HepG2 (cell line): ENCODE data around the gene GFRA4. TPM values are rescaled to one million over a fixed set of nuclear protein-coding genes. Genes with fewer than 3 reads are reported as not detected.

Experiments used
- ARHGAP35 ChIP-seq: sonication (generic); formaldehyde crosslinking; IDR thresholded peaks from 2 replicates; pipeline ENCODE4 v1.9.0; 2022; ENCODE audit warnings: mild to moderate bottlenecking, inconsistent platforms, moderate library complexity, missing genetic modification reagents, borderline replicate concordance
- DMAP1 ChIP-seq: IDR thresholded peaks from 2 replicates; pipeline ENCODE4 v1.6.1; 2016
- FOSL2 ChIP-seq: sonication (generic); formaldehyde crosslinking; IDR thresholded peaks from 2 replicates; pipeline ENCODE4 v1.4.0; 2020; ENCODE audit warnings: missing genetic modification reagents
- HOXD1 ChIP-seq: sonication (generic); formaldehyde crosslinking; IDR thresholded peaks from 2 replicates; pipeline ENCODE4 v1.5.0; 2020; ENCODE audit warnings: missing genetic modification reagents
- MIER3 ChIP-seq: IDR thresholded peaks from 2 replicates; pipeline ENCODE4 v1.6.1; 2016; ENCODE audit warnings: missing compliant biosample characterization, borderline replicate concordance
- NBN ChIP-seq: fragments of 450-650 bp; conservative IDR thresholded peaks from 2 replicates; pipeline ENCODE4 v1.6.1; 2017
- PHF20 ChIP-seq: sonication (generic); formaldehyde crosslinking; IDR thresholded peaks from 2 replicates; pipeline ENCODE4 v1.5.0; 2020; ENCODE audit warnings: mild to moderate bottlenecking, missing genetic modification reagents
- SNRNP70 ChIP-seq: fragments of 200-400 bp; formaldehyde crosslinking; IDR thresholded peaks from 2 replicates; pipeline ENCODE4 v1.6.1; 2017; ENCODE audit warnings: mild to moderate bottlenecking, low read depth, low read length, moderate library complexity
- TCF12 ChIP-seq, 2 experiments: fragments of 450-650 bp in 1 of 2; sonication (generic) in 1 of 2; formaldehyde crosslinking in 1 of 2; IDR thresholded peaks; 2 replicates each; pipeline versions ENCODE4 v1.6.1 to v1.8.0; 2017 to 2022; ENCODE audit warnings: antibody characterized with exemption in 1 of 2, mild to moderate bottlenecking in 1 of 2, missing genetic modification reagents in 1 of 2, moderate library complexity in 1 of 2
- ZBTB40 ChIP-seq, 2 experiments: fragments of 450-650 bp in 1 of 2; sonication (generic) in 1 of 2; formaldehyde crosslinking in 1 of 2; IDR thresholded peaks; 2 replicates each; pipeline versions ENCODE4 v1.6.1 to v1.8.0; 2016 to 2022; ENCODE audit warnings: antibody characterized with exemption in 1 of 2, mild to moderate bottlenecking in 1 of 2, missing genetic modification reagents in 1 of 2
- ZC3H13 ChIP-seq: sonication (generic); formaldehyde crosslinking; IDR thresholded peaks from 2 replicates; pipeline ENCODE4 v1.8.1; 2023; ENCODE audit warnings: mild to moderate bottlenecking, missing genetic modification reagents, moderate library complexity
- ZNF12 ChIP-seq: sonication (generic); formaldehyde crosslinking; IDR thresholded peaks from 2 replicates; pipeline ENCODE4 v1.5.0; 2020; ENCODE audit warnings: missing genetic modification reagents
- ZNF292 ChIP-seq: sonication (generic); formaldehyde crosslinking; IDR thresholded peaks from 2 replicates; pipeline ENCODE4 v1.8.1; 2022; ENCODE audit warnings: mild to moderate bottlenecking, low read depth, missing genetic modification reagents, borderline replicate concordance
- ZNF615 ChIP-seq: sonication (generic); formaldehyde crosslinking; IDR thresholded peaks from 2 replicates; pipeline ENCODE4 v1.5.0; 2020; ENCODE audit warnings: mild to moderate bottlenecking, missing genetic modification reagents, borderline replicate concordance
- ZNF652 ChIP-seq: IDR thresholded peaks from 2 replicates; pipeline ENCODE4 v1.6.1; 2016; ENCODE audit warnings: low read depth, borderline replicate concordance
- polyA plus RNA-seq, 8 experiments: library from polyadenylated mRNA; depleted of rRNA in 3 of 8; stranded (reverse) in 7 of 8; unstranded in 1 of 8; fragments of >200 nt; fragmentation: Illumina TruSeq in 4 of 8; extraction: Trizol in 4 of 8; gene quantifications; 2 replicates each; pipeline versions ENCODE4 v1.2.1 to v1.2.3, GENCODE V29; 2011 to 2016; ENCODE audit warnings: low read depth in 4 of 8, missing spikeins in 1 of 8, mixed read lengths in 1 of 8; ENCODE audit not compliant: insufficient read depth in 1 of 8
- total RNA-seq, 5 experiments: library from RNA; depleted of rRNA; stranded (reverse); fragments of >200 nt; fragmentation: Illumina TruSeq; extraction: Trizol; gene quantifications; 2 replicates each; pipeline ENCODE4 v1.2.3, GENCODE V29; 2016; ENCODE audit warnings: low read depth in 1 of 5
- TF ChIP-seq, protein P1 (sequence below): sonication (generic); formaldehyde crosslinking; IDR thresholded peaks from 2 replicates; pipeline ENCODE4 v1.4.0; 2020; ENCODE audit warnings: mild to moderate bottlenecking, missing genetic modification reagents

GFRA4 gene
- total and polyA plus RNA-seq, 2 of the 13 experiments (the other 11 are each of a cell fraction or from before 2014, with no cell fraction given) = not detected

- TF ChIP-seq MIER3 (CRISPR knock-in tag) (peak; percentile 83), ZC3H13 (0 out of 2 replicates have a peak, but pooled peaks have one; percentile 74), SNRNP70 (no peak), ARHGAP35 (CRISPR knock-in tag) (no peak; the same call in 1 of the 2 replicates), ZNF652 (CRISPR knock-in tag) (no peak; the same call in 1 of the 2 replicates), TCF12 (IDR thresholded peaks at IDR 0.05) (no peak), TCF12 (CRISPR knock-in tag; IDR thresholded peaks at IDR 0.05) (peak; percentile 75; the same call in 1 of the 2 replicates), HOXD1 (CRISPR knock-in tag) (peak; percentile 79; the same call in 1 of the 2 replicates), DMAP1 (CRISPR knock-in tag) (no peak), ZBTB40 (IDR thresholded peaks at IDR 0.05) (no peak), ZBTB40 (CRISPR knock-in tag; IDR thresholded peaks at IDR 0.05) (peak; percentile 81), ZNF292 (CRISPR knock-in tag) (peak; percentile 97; the same call in 1 of the 2 replicates), NBN (no peak), ZNF615 (no peak), ZNF12 (CRISPR knock-in tag) (peak; percentile 40; the same call in 1 of the 2 replicates), PHF20 (CRISPR knock-in tag) (no peak), FOSL2 (peak; percentile 79)
- TF ChIP-seq, protein P1, sequence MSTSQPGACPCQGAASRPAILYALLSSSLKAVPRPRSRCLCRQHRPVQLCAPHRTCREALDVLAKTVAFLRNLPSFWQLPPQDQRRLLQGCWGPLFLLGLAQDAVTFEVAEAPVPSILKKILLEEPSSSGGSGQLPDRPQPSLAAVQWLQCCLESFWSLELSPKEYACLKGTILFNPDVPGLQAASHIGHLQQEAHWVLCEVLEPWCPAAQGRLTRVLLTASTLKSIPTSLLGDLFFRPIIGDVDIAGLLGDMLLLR (CRISPR knock-in tag) = peak; percentile 63; the same call in 1 of the 2 replicates
Measured at GRCh38 chr20:3628502-3629314, 34.5 kb downstream of the GFRA4 start (continued).
